Measurements from ENCODE around the gene SMOC2.

DNA sequence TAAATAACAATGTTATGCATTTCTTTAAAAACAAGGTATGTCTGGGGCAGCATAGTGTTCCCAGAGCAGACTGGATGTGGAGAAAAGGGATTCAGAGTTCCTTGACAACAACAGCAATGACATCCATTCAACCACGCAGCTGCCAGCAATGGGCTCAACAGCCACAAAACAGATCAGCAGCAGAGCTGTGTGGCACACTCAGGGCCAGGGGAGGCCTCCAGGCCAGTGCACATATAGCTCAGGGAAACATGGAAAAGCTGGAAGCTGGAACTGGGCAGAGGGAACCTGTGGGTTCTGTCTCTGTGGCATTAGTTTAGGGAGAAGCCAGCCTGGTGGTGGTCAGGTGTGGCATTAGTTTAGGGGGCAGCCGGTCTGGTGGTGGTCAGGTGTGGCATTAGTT is 148.3 kb downstream of the SMOC2 start:
- no peak for TF ChIP-seq CTCF (IDR thresholded peaks at IDR 0.05)
- TF ChIP-seq MAFK (IDR thresholded peaks at IDR 0.05; ENCODE audit: partially characterized antibody), result no peak
- no peak for TF ChIP-seq POLR2A (IDR thresholded peaks at IDR 0.05; ENCODE audit: low read length)
- TF ChIP-seq ZSCAN20 (CRISPR knock-in tag; IDR thresholded peaks at IDR 0.05), result no peak
- TF ChIP-seq ELK1 (IDR thresholded peaks at IDR 0.05; ENCODE audit: low read depth, low read length), result no peak
- no peak for TF ChIP-seq BCL3 (IDR thresholded peaks at IDR 0.05)
- TF ChIP-seq MYC (IDR thresholded peaks at IDR 0.05; ENCODE audit: borderline replicate concordance, low read length), result no peak
- no peak for TF ChIP-seq RAD21 (conservative IDR thresholded peaks at IDR 0.05 in 1 of 2, IDR thresholded peaks at IDR 0.05 in 1 of 2)
- TF ChIP-seq, protein P1, sequence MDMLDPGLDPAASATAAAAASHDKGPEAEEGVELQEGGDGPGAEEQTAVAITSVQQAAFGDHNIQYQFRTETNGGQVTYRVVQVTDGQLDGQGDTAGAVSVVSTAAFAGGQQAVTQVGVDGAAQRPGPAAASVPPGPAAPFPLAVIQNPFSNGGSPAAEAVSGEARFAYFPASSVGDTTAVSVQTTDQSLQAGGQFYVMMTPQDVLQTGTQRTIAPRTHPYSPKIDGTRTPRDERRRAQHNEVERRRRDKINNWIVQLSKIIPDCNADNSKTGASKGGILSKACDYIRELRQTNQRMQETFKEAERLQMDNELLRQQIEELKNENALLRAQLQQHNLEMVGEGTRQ (IDR thresholded peaks at IDR 0.05), result no peak
- no peak for TF ChIP-seq EP300 (IDR thresholded peaks at IDR 0.05)
- no peak for TF ChIP-seq FOSL2 (IDR thresholded peaks at IDR 0.05)
- TF ChIP-seq FOSL2 (CRISPR knock-in tag; IDR thresholded peaks at IDR 0.05), result no peak

Measured in A549 (cell line).